K562 (cell line): ENCODE data around the gene PRR7. TPM values are rescaled to one million over a fixed set of nuclear protein-coding genes. Genes with fewer than 3 reads are reported as not detected.

Source experiments
- ATAC-seq: fragments of 200-7000 bp; cut with Tn5 transposase; 3 replicates; pipeline ENCODE4 v1.9.1; 2020; ENCODE audit warnings: moderate library complexity
- BruUV-seq: library from RNA; stranded (reverse); fragments of 400-500 nt; replicated peaks from 2 replicates; lab custom pipeline; 2021; lab: Mats Ljungman, UMichigan
- CTCF ChIA-PET: fragments of 300-600 bp; formaldehyde crosslinking; extraction: SDS; loops from one replicate; lab custom pipeline; 2021; ENCODE audit warnings: low intra/inter-chr PET ratio; lab: Yijun Ruan, JAX
- POLR2A ChIA-PET: fragments of 300-600, 350-650 bp; sonication (Branson Sonifier 250); formaldehyde crosslinking; extraction: SDS; loops from one replicate; lab custom pipeline; 2021; ENCODE audit warnings: antibody characterized with exemption, inconsistent platforms; lab: Yijun Ruan, JAX
- DNase-seq, 4 experiments: peaks; one replicate each; pipeline versions ENCODE4 v3.0.0 to v3.0.0-alpha.2; 2011 to 2018; ENCODE audit warnings: low spot score in 3 of 4, mixed read lengths in 3 of 4; ENCODE audit errors: extremely low read depth in 1 of 4
- FAIRE-seq: peaks from 2 replicates; lab custom pipeline; 2011; peaks lifted over from hg19 to GRCh38; lab: Jason Lieb, UNC
- H2AFZ ChIP-seq: 2 replicates; pipeline ENCODE4 v1.6.0; 2011; ENCODE audit warnings: low read depth, low read length, control low read depth, inconsistent platforms
- H3K27ac ChIP-seq: fragments of 200-600 bp; 3 replicates; pipeline ENCODE4 v1.8.0; 2011; ENCODE audit warnings: low read depth, mild to moderate bottlenecking, control low read depth, inconsistent platforms, low read length, moderate library complexity, mixed read lengths; ENCODE audit errors: extremely low read depth
- H3K27me3 ChIP-seq, 2 experiments: fragments of 300-600 bp in 1 of 2; 2 replicates in 1 of 2; 3 replicates in 1 of 2; pipeline versions ENCODE4 v1.6.0 to v1.8.0; 2011; ENCODE audit warnings: inconsistent platforms in 2 of 2, low read length in 2 of 2, mild to moderate bottlenecking in 1 of 2, mixed read lengths in 1 of 2, moderate library complexity in 1 of 2; ENCODE audit not compliant: control insufficient read depth in 2 of 2, insufficient read depth in 2 of 2
- H3K36me3 ChIP-seq: fragments of 300-600 bp; 3 replicates; pipeline ENCODE4 v1.8.0; 2011; ENCODE audit warnings: mild to moderate bottlenecking, low read length, inconsistent platforms; ENCODE audit not compliant: control insufficient read depth, insufficient read depth
- H3K4me1 ChIP-seq, 2 experiments: fragments of 200-600 bp in 1 of 2; replicated peaks in 1 of 2; 2 replicates in 1 of 2; 3 replicates in 1 of 2; pipeline versions ENCODE4 v1.5.1 to v1.8.0; 2011; ENCODE audit warnings: inconsistent platforms in 2 of 2, low read length in 2 of 2, mild to moderate bottlenecking in 1 of 2, mixed read lengths in 1 of 2, moderate library complexity in 1 of 2; ENCODE audit not compliant: control insufficient read depth in 2 of 2, insufficient read depth in 2 of 2
- H3K4me2 ChIP-seq: 2 replicates; pipeline ENCODE4 v1.6.1; 2011; ENCODE audit warnings: low read length, control low read depth, inconsistent platforms, mixed read lengths; ENCODE audit not compliant: insufficient read depth
- H3K4me3 ChIP-seq: fragments of 200-600 bp; sonication (generic), shearing (Covaris generic); 2 replicates; pipeline ENCODE4 v1.5.1; 2016; ENCODE audit warnings: control low read depth, inconsistent platforms
- H3K79me2 ChIP-seq: fragments of 200-600 bp; 3 replicates; pipeline ENCODE4 v1.8.0; 2011; ENCODE audit warnings: low read length, inconsistent platforms; ENCODE audit not compliant: control insufficient read depth, insufficient read depth
- H3K9ac ChIP-seq, 2 experiments: 2 replicates each; pipeline versions ENCODE4 v1.6.0 to v1.6.1; 2011; ENCODE audit warnings: low read depth in 2 of 2, low read length in 2 of 2, control low read depth in 1 of 2, inconsistent platforms in 1 of 2, mild to moderate bottlenecking in 1 of 2, mixed read lengths in 1 of 2; ENCODE audit not compliant: insufficient read depth in 1 of 2
- H3K9me1 ChIP-seq: one replicate; pipeline ENCODE4 v1.6.0; 2011; ENCODE audit warnings: inconsistent platforms, mild to moderate bottlenecking, low read length, moderate library complexity; ENCODE audit not compliant: control insufficient read depth, insufficient read depth
- H3K9me3 ChIP-seq: replicated peaks from 2 replicates; pipeline ENCODE4 v1.5.1; 2011; ENCODE audit warnings: low read depth, low read length, inconsistent platforms; ENCODE audit not compliant: control insufficient read depth, insufficient read depth
- H4K20me1 ChIP-seq: replicated peaks from 2 replicates; pipeline ENCODE4 v1.6.1; 2011; ENCODE audit warnings: low read length, inconsistent platforms, mixed read lengths; ENCODE audit not compliant: control insufficient read depth, insufficient read depth
- ATF3 ChIP-seq, 2 experiments: fragments of 450-650 bp in 1 of 2; sonication (generic) in 1 of 2; formaldehyde crosslinking in 1 of 2; IDR thresholded peaks in 1 of 2; conservative IDR thresholded peaks in 1 of 2; 2 replicates each; pipeline versions ENCODE4 v1.6.1 to v1.8.1; 2016 to 2023; ENCODE audit warnings: mild to moderate bottlenecking in 2 of 2, moderate library complexity in 2 of 2, inconsistent platforms in 1 of 2, missing genetic modification reagents in 1 of 2
- CGGBP1 ChIP-seq: fragments of 250-450 bp; sonication (Bioruptor Pico); IDR thresholded peaks from 2 replicates; pipeline ENCODE4 v1.9.0; 2021; ENCODE audit warnings: mild to moderate bottlenecking
- CREB1 ChIP-seq, 2 experiments: sonication (generic) in 1 of 2; formaldehyde crosslinking in 1 of 2; IDR thresholded peaks; 2 replicates each; pipeline versions ENCODE4 v1.6.1 to v1.8.0; 2012 to 2022; ENCODE audit warnings: inconsistent platforms in 1 of 2, mild to moderate bottlenecking in 1 of 2, missing genetic modification reagents in 1 of 2, moderate library complexity in 1 of 2
- ETS2 ChIP-seq: IDR thresholded peaks from 2 replicates; pipeline ENCODE4 v1.6.1; 2016; ENCODE audit warnings: borderline replicate concordance, missing genetic modification characterization, mild to moderate bottlenecking, moderate library complexity, missing compliant biosample characterization; ENCODE audit not compliant: poor library complexity, severe bottlenecking
- NFATC3 ChIP-seq: fragments of 450-650 bp; IDR thresholded peaks from 2 replicates; pipeline ENCODE4 v1.6.1; 2017; ENCODE audit warnings: mild to moderate bottlenecking
- RB1 ChIP-seq: fragments of 450-650 bp; IDR thresholded peaks from 2 replicates; pipeline ENCODE4 v1.6.1; 2017; ENCODE audit warnings: low read depth, mild to moderate bottlenecking
- SMAD4 ChIP-seq: fragments of 250-450 bp; sonication (Bioruptor Pico); conservative IDR thresholded peaks from 2 replicates; pipeline ENCODE4 v1.8.0; 2021; ENCODE audit warnings: inconsistent platforms, mild to moderate bottlenecking, moderate library complexity
- SMARCC2 ChIP-seq: fragments of 450-650 bp; IDR thresholded peaks from 2 replicates; pipeline ENCODE4 v1.6.1; 2017; ENCODE audit warnings: antibody characterized with exemption, moderate library complexity, mild to moderate bottlenecking, low read depth
- SMARCE1 ChIP-seq: fragments of 450-650 bp; IDR thresholded peaks from 2 replicates; pipeline ENCODE4 v1.7.1; 2016; ENCODE audit warnings: mild to moderate bottlenecking
- ZBTB8A ChIP-seq: fragments of 450-650 bp; IDR thresholded peaks from 2 replicates; pipeline ENCODE4 v1.6.1; 2018; ENCODE audit warnings: mild to moderate bottlenecking, moderate library complexity; ENCODE audit not compliant: partially characterized antibody
- ZNF263 ChIP-seq: sonication (generic); formaldehyde crosslinking; IDR thresholded peaks from 2 replicates; pipeline ENCODE4 v1.8.0; 2022; ENCODE audit warnings: mild to moderate bottlenecking, missing genetic modification reagents, borderline replicate concordance
- ZNF740 ChIP-seq, 3 experiments: fragments of 200-800 bp in 1 of 3; sonication (Bioruptor generic) in 1 of 3; sonication (generic) in 1 of 3; formaldehyde crosslinking in 1 of 3; IDR thresholded peaks; 2 replicates each; pipeline versions ENCODE4 v1.6.1 to v1.8.0; 2016 to 2022; ENCODE audit warnings: mild to moderate bottlenecking in 2 of 3, missing compliant biosample characterization in 2 of 3, missing genetic modification characterization in 2 of 3, missing genetic modification reagents in 1 of 3
- WGBS: fragments of 100-300 bp; shearing (Covaris generic); methylation state at CpG from one replicate; pipeline ENCODE4 v1.1.6; 2016; ENCODE audit warnings: low coverage, mixed read lengths; ENCODE audit not compliant: insufficient coverage; ENCODE audit errors: missing lambda C conversion rate; 5-methylcytosine and 5-hydroxymethylcytosine counted together
- in situ Hi-C: fragments of 300-500 bp; cut with MboI; formaldehyde crosslinking; loops from 4 replicates; pipeline ENCODE4 v1.15.0; 2018; ENCODE audit warnings: inconsistent platforms, mixed read lengths
- intact Hi-C: fragments of 100-400 bp; cut with micrococcal nuclease; formaldehyde crosslinking; loops from 2 replicates; pipeline ENCODE4 v1.14.2; 2022
- polyA plus RNA-seq, 8 experiments: library from polyadenylated mRNA; depleted of rRNA in 4 of 8; stranded (reverse) in 5 of 8; unstranded in 3 of 8; fragments of >200 nt; fragmentation: Nextera tagmentation in 2 of 8; fragmentation: Illumina TruSeq in 1 of 8; extraction: Ambion mirVana in 2 of 8; extraction: Trizol in 1 of 8; gene quantifications; 2 replicates each; pipeline versions ENCODE4 v1.2.1 to v1.2.3, GENCODE V29; 2011 to 2014; ENCODE audit warnings: inconsistent platforms in 1 of 8, missing spikeins in 1 of 8
- total RNA-seq, 7 experiments: library from RNA; depleted of rRNA in 6 of 7; stranded (reverse); fragments of >200 nt in 6 of 7; fragmentation: Illumina TruSeq in 2 of 7; extraction: Trizol in 2 of 7; gene quantifications; 2 replicates each; pipeline versions ENCODE4 v1.2.1 to v1.2.3, GENCODE V29; 2011 to 2021; ENCODE audit warnings: low replicate concordance in 1 of 7
- TF ChIP-seq, protein P1 (sequence below): sonication (generic); formaldehyde crosslinking; IDR thresholded peaks from 2 replicates; pipeline ENCODE4 v1.8.1; 2023; ENCODE audit warnings: mild to moderate bottlenecking, missing genetic modification reagents

Gene PRR7
- total and polyA plus RNA-seq, 9 of the 15 experiments (the other 6 are each of a cell fraction or from before 2014, with no cell fraction given): 0.80 to 11.3 (median 10.4) TPM; not detected in 4

DNA sequence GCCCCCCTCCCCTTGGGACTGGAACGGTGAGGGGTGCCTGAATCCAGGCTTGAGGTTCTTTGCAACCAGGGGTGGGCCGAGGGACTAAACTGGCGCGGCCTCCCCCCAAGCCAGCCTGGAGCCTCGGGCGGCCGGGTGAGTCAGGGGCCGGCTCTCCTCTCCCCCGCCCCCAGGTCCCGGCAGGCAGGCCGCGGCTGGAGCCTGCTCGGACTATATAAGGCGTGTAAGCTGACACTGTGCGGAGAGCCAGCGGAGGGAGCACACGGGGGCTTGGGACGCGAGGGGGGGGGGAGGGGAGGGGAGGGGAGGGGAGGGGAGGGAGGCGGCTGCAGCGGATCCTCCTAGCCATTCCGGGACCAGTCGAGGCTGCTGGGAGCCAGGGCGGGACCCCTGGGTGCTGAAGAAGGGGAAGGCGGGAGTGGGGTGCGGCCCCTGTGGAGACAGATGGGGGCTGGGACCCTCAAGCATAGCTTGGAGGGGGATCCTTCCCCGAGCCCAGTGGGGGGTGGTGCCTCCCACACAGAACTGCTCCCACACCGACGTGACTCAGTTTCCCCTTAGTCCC, 50.2 kb downstream of the PRR7 start:
- H4K20me1 ChIP-seq: no peaks in the 10 kb centered on the region; the same call in 1 of the 2 replicates
- POLR2A ChIA-PET: interaction anchor here (0.5 to 2.7 kb wide), 18 partner anchors 9 to 130 kb away, joined by 3 to 26 read pairs (median 5); partner anchors contain the start of gene DOK3
- peak; percentile 71 to 95 (median 81) for DNase-seq
- H3K4me3 ChIP-seq: peak overlapping the region; percentile 82
- no peaks in the 10 kb centered on the region for H3K27me3 ChIP-seq
- FAIRE-seq: peak; percentile 58
- H2AFZ ChIP-seq: peak overlapping the region; percentile 36; the same call in 1 of the 2 replicates
- H3K36me3 ChIP-seq: peaks cover 40% of the 10 kb centered on the region; the same call in 2 of the 3 replicates
- no peaks in the 10 kb centered on the region for H3K9me1 ChIP-seq
- ATAC-seq: peak; percentile 76
- peak overlapping the region; percentile 91 for H3K4me2 ChIP-seq
- H3K79me2 ChIP-seq: peaks cover 51% of the 10 kb centered on the region
- peaks cover 57 to 91% of the 10 kb centered on the region in 2 experiments for H3K4me1 ChIP-seq
- 0% methylated on average over 4 of the region's 29 CpGs for WGBS
- peak overlapping the region; percentile 95 for H3K27ac ChIP-seq
- peak overlapping the region; percentile 89 to 98 for H3K9ac ChIP-seq
- intact Hi-C loops (loop anchor here (1.0 to 5.0 kb wide), 3 partner anchors 41 to 180 kb away; partner anchors contain the start of gene FAM193B), in situ Hi-C loops (no loop called here)
- no peaks in the 10 kb centered on the region for H3K9me3 ChIP-seq
- CTCF ChIA-PET: no interaction called here
- no TSS peak for BruUV-seq
- TF ChIP-seq CREB1 (IDR thresholded peaks at IDR 0.05) (no peak), CREB1 (CRISPR knock-in tag; IDR thresholded peaks at IDR 0.05) (no peak), ATF3 (IDR thresholded peaks at IDR 0.05) (peak; percentile 52; the same call in 1 of the 2 replicates), ATF3 (CRISPR knock-in tag; conservative IDR thresholded peaks at IDR 0.05) (no peak), ETS2 (tag) (no peak), ZNF740 (CRISPR knock-in tag; IDR thresholded peaks at IDR 0.05) (no peak), ZNF740 (tag; IDR thresholded peaks at IDR 0.05) (peak in 1 of 2 experiments; percentile 67; a peak in 1 of 4 replicates), ZBTB8A (no peak), ZNF263 (CRISPR knock-in tag) (peak; percentile 44; the same call in 1 of the 2 replicates), RB1 (peak; percentile 8; the same call in 1 of the 2 replicates), NFATC3 (no peak), SMAD4 (0 out of 2 replicates have a peak, but pooled peaks have one; percentile 23), CGGBP1 (no peak), SMARCC2 (no peak), SMARCE1 (peak; percentile 39; the same call in 1 of the 2 replicates)
- TF ChIP-seq, protein P1, sequence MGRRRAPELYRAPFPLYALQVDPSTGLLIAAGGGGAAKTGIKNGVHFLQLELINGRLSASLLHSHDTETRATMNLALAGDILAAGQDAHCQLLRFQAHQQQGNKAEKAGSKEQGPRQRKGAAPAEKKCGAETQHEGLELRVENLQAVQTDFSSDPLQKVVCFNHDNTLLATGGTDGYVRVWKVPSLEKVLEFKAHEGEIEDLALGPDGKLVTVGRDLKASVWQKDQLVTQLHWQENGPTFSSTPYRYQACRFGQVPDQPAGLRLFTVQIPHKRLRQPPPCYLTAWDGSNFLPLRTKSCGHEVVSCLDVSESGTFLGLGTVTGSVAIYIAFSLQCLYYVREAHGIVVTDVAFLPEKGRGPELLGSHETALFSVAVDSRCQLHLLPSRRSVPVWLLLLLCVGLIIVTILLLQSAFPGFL: no peak
